ENCODE measurements around the gene SLC17A1. TPM values are rescaled to one million over a fixed set of nuclear protein-coding genes. Genes with fewer than 3 reads are reported as not detected.

Gene SLC17A1
- not detected in 2 replicates for total RNA-seq

DNA sequence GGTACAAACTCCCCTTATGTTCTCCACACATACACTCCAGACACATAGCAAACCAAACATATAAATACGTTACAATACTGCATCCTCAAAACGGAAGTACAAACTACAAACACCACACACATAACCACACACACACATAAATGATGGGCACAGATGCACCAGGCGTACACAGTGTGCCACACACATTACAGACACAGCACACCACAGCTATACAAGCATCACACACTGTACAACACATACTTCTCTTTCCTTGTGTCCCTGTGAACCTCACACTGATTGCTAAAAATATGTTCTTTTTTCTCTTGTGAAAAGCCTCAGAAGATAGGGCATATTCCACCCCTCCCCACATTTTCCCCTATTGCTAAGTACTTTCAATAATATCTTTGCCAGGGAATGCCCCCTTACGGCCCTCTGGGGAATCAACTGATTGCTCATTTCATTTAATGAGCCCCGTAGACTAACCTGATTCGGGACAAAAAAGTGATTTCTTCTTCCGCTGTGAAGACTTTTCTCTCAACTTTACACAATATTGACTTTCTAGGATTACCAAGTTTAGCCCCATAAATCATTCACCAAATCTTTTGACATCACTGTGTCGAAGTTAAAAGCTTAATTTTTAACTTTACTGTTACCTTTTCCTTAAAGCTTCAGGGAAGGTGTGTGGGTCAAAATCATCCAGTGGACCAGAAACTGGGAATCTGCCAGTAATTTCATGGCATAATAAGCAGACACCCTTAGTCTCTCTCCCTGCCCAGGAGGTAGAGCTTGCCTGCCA lies at the start of gene SLC17A1:
SLC17A1 (minus strand) TSS at position 521 of the 775 bp plus-strand sequence. CDS start 1,495 bp downstream, outside the sequence.

DNA sequence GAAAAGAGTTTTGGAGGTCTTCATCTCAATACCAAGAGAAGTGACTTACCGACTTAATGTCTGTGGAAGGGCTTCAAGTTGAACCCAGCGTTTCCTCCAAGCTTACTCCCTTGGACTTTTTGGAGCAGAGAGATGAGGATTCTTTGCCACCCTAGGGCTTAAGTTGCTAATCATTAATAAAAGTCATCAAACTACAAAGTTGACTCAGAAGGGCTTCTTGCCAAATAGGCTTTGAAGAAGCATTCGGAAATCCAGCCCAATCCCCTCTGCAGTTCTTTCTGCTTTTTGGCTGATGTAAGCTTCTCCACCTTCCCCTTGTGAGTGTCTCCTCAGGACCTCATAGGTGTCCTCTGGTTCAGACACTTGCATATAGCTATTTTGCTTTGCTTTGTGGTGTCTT lies 42.3 kb upstream of the SLC17A1 start, which contains the start of gene SLC17A3:
SLC17A3 (minus strand) TSS at position 126 of the 400 bp plus-strand sequence. CDS start 5,856 bp downstream, outside the sequence.

DNA sequence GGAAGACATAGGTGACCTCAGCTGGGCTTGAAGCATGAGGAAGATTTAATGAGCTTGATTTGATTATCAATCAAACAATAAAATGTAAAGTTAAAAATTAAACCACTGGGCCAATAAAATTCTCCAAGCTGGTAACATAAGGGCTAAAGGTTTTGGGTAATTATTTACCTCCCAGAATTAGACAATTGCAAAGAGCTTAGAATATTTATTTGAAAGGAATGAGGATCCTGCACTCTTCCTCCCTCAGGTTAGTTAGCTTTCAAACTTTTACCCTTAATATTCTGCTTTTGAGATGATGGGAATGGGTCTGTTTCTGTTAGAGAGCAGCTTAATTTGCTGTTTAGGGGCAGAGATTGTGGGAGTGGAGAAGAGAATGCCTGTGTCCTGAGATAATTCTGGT lies 77.3 kb downstream of the SLC17A1 start, which contains the start of gene SLC17A4:
SLC17A4 (plus strand) TSS at position 208 of the 400 bp plus-strand sequence. CDS start 7,221 bp downstream, outside the sequence.

Other genes with a start within 250 kb of the SLC17A1 start
- not detected in 2 replicates for gene SCGN, start 179.8 kb downstream of the SLC17A1 start, total RNA-seq
- not detected in 2 replicates for gene SLC17A4, start 77.3 kb downstream of the SLC17A1 start, total RNA-seq
- not detected in 2 replicates for gene SLC17A3, start 42.2 kb upstream of the SLC17A1 start, total RNA-seq
- not detected in 2 replicates for gene SLC17A2, start 98.6 kb upstream of the SLC17A1 start, total RNA-seq
- gene TRIM38, start 130.8 kb upstream of the SLC17A1 start, total RNA-seq = 8.1 and 15.3 TPM in 2 replicates